Measurements from ENCODE around the gene ERI2. TPM values are rescaled to one million over a fixed set of nuclear protein-coding genes. Genes with fewer than 3 reads are reported as not detected.

The ERI2 gene
- total and polyA plus RNA-seq, 3 experiments from 2014 or later, result 2.3 to 22.2 (median 17.4) TPM

DNA sequence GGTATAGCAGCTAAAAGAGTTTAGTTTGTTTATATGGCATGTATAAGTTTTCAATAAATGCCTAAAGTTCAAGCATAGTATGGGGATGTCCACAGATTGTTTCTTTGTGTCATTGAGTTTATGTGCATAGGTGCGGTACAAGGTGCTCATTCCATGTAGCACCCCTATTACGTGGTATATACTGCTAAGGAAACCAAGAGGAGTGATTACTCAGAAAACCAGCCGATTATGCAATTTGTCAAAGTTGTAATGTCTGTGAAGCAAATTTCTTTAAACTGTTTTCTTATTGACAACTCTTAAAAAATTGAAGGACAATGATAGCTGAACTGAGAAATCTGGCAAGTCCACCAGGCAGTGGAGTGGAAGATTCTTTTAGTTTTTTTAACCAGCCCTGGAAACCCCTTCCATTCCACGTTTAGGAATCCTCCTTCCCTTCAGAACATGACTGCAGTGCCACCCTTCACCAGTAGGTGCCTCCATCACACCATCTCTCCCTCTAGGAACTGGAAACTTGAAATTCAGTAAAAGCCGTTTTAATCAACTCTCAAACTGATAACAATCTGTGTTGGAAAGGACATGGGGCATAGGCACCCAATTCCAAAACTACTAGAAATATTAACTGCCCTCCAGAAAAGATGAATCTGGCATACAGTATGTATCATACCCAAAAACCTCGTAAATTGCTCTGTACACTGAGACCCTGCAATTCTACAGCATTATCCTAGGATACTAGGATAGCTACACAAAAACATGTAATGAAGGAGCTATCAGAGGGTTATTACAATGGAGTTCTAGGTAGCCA lies 43.5 kb upstream of the ERI2 start:
- POLR2A ChIA-PET, result no interaction called here

DNA sequence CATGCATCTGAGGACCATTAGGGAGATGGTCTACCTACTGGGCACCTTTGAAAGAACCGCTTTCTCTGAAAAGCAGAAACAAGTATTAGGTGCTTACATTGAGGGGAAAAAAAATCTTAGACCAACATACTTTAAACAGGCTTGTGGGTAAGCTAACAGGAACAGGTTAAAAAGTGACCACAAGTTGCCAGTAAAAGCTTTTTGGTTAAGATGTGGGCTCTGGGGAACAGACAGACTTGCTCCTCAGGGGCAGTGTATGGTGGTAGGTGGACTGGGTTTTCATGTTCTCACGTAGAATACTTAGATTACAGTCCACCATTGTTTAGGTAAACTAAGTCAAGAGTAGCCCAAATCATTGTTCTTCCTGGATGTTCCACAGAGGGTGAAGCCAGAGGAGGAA lies 41.3 kb upstream of the ERI2 start:
- Histone ChIP-seq H3K4me3 (ENCODE audit: low read length) (no peak overlapping the region), H3K4me1 (ENCODE audit: insufficient read depth, low read length) (peaks cover 25% of the 10 kb centered on the region), H3K27me3 (ENCODE audit: insufficient read depth, low read length, poor library complexity, severe bottlenecking) (no peaks in the 10 kb centered on the region), H3K9me3 (ENCODE audit: low read length) (no peaks in the 10 kb centered on the region), H3K36me3 (ENCODE audit: insufficient read depth, low read length) (no peaks in the 10 kb centered on the region), H3K27ac (ENCODE audit: low read depth, low read length) (no peak overlapping the region)
- H3K27me3 Mint-ChIP-seq, result no peaks in the 10 kb centered on the region
- H3K4me3 Mint-ChIP-seq, result no peak overlapping the region
- H3K27ac Mint-ChIP-seq, result no peak overlapping the region
- ChIA-PET CTCF (interaction anchor here (1.6 to 4.4 kb wide), 2 partner anchors 17 to 233 kb away, joined by 4 to 22 read pairs; no protein-coding TSS in a partner anchor), POLR2A (no interaction called here)
- H3K4me1 Mint-ChIP-seq, result peaks cover 26 to 37% (median 33%) of the 10 kb centered on the region in 3 donors
- H3K9me3 Mint-ChIP-seq, result no peaks in the 10 kb centered on the region
- no peak for DNase-seq
- H3K36me3 Mint-ChIP-seq, result no peaks in the 10 kb centered on the region

More for the DNA sequence above, 43.5 kb upstream of the ERI2 start:
- Histone ChIP-seq H3K4me3 (ENCODE audit: low read length) (no peak overlapping the region), H3K27me3 (ENCODE audit: insufficient read depth, low read length, poor library complexity, severe bottlenecking) (no peaks in the 10 kb centered on the region), H3K27ac (ENCODE audit: low read depth, low read length) (no peak overlapping the region), H3K9me3 (ENCODE audit: low read length) (no peaks in the 10 kb centered on the region), H3K4me1 (ENCODE audit: insufficient read depth, low read length) (peaks cover 8% of the 10 kb centered on the region), H3K36me3 (ENCODE audit: insufficient read depth, low read length) (no peaks in the 10 kb centered on the region)
- H3K9me3 Mint-ChIP-seq, result no peaks in the 10 kb centered on the region
- H3K4me3 Mint-ChIP-seq, result no peak overlapping the region
- peak; percentile 34 to 74 (median 43) for DNase-seq
- H3K36me3 Mint-ChIP-seq, result peaks cover 0 to 2% (median 0%) of the 10 kb centered on the region in 3 donors
- H3K27me3 Mint-ChIP-seq, result no peaks in the 10 kb centered on the region
- peaks cover 12 to 19% (median 15%) of the 10 kb centered on the region in 3 donors for H3K4me1 Mint-ChIP-seq
- H3K27ac Mint-ChIP-seq, result no peak overlapping the region
- CTCF ChIA-PET, result interaction anchor here (0.6 to 4.4 kb wide), 17 partner anchors 12 to 309 kb away, joined by 3 to 22 read pairs (median 3); partner anchors contain the start of genes ERI2, LDAF1 and REXO5

DNA sequence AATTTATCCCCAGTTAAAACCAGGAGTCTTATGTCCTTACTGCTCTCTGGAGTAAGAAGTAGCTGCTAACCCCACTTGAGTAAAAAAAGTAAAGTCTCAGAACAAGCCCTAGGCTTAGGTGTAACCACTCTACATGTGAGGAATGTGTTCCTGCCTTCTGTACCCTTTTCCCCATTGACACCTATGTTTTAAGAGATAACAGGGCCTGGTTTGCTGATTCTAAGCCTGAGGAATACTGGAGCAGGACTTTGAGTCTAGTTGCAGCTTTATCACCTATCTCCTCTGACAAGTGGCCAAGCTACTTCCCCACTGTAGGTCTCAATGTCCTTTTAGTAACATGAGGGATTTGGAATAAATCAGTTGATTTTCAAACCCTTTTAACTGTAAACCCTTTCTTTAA lies 40.3 kb upstream of the ERI2 start:
- peaks cover 26 to 37% (median 33%) of the 10 kb centered on the region in 3 donors for H3K4me1 Mint-ChIP-seq
- H3K27me3 ChIP-seq (ENCODE audit: insufficient read depth, low read length, poor library complexity, severe bottlenecking), result no peaks in the 10 kb centered on the region
- H3K36me3 Mint-ChIP-seq, result no peaks in the 10 kb centered on the region

DNA sequence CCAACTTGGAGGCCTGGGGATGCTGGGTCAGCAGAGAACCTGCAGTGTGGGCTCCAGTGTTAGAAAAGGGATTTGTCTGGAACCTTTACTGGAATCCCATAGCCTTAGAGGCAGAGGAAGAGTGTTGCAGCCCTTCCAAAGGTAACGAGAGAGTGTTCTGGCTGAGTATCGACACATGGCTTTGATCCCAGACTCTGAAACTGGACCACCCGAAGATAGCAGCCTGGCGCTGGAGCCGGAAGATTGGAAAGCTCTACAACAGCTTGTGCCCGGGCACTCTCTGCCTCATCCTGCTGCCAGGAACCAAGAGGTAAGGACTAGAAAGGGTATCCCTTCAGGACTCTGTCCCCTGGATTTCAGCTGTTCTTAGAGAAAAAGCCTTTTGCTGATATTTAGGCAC lies 39.8 kb upstream of the ERI2 start:
- H3K4me3 Mint-ChIP-seq, result no peak overlapping the region
- CTCF ChIA-PET, result interaction anchor here (0.8 to 1.4 kb wide), 2 partner anchors 8 to 10 kb away, joined by 3 to 5 read pairs; no protein-coding TSS in a partner anchor
- peaks cover 25% of the 10 kb centered on the region for H3K4me1 ChIP-seq (ENCODE audit: insufficient read depth, low read length)
- no peaks in the 10 kb centered on the region for H3K36me3 ChIP-seq (ENCODE audit: insufficient read depth, low read length)
- H3K9me3 ChIP-seq (ENCODE audit: low read length), result no peaks in the 10 kb centered on the region
- peak overlapping the region in 2 of 8 donors; percentile 54 to 72 for H3K27ac Mint-ChIP-seq
- no peak overlapping the region for H3K27ac ChIP-seq (ENCODE audit: low read depth, low read length)
- no peaks in the 10 kb centered on the region for H3K36me3 Mint-ChIP-seq
- no peak for DNase-seq
- no peaks in the 10 kb centered on the region for H3K27me3 Mint-ChIP-seq
- H3K27me3 ChIP-seq (ENCODE audit: insufficient read depth, low read length, poor library complexity, severe bottlenecking), result no peaks in the 10 kb centered on the region
- POLR2A ChIA-PET, result no interaction called here
- no peaks in the 10 kb centered on the region for H3K9me3 Mint-ChIP-seq
- peaks cover 26 to 37% (median 33%) of the 10 kb centered on the region in 3 donors for H3K4me1 Mint-ChIP-seq
- H3K4me3 ChIP-seq (ENCODE audit: low read length), result no peak overlapping the region

More for the DNA sequence above, 40.3 kb upstream of the ERI2 start:
- no peak for DNase-seq
- H3K36me3 ChIP-seq (ENCODE audit: insufficient read depth, low read length), result no peaks in the 10 kb centered on the region
- no peak overlapping the region for H3K4me3 ChIP-seq (ENCODE audit: low read length)
- H3K27me3 Mint-ChIP-seq, result no peaks in the 10 kb centered on the region
- ChIA-PET POLR2A (no interaction called here), CTCF (interaction anchor here (0.7 kb wide), 1 partner anchor 124 kb away, joined by 4 read pairs; no protein-coding TSS in a partner anchor)
- H3K9me3 ChIP-seq (ENCODE audit: low read length), result no peaks in the 10 kb centered on the region
- peaks cover 25% of the 10 kb centered on the region for H3K4me1 ChIP-seq (ENCODE audit: insufficient read depth, low read length)
- H3K4me3 Mint-ChIP-seq, result no peak overlapping the region
- peak overlapping the region in 1 of 8 donors; percentile 33 for H3K27ac Mint-ChIP-seq
- H3K9me3 Mint-ChIP-seq, result no peaks in the 10 kb centered on the region
- H3K27ac ChIP-seq (ENCODE audit: low read depth, low read length), result no peak overlapping the region

DNA sequence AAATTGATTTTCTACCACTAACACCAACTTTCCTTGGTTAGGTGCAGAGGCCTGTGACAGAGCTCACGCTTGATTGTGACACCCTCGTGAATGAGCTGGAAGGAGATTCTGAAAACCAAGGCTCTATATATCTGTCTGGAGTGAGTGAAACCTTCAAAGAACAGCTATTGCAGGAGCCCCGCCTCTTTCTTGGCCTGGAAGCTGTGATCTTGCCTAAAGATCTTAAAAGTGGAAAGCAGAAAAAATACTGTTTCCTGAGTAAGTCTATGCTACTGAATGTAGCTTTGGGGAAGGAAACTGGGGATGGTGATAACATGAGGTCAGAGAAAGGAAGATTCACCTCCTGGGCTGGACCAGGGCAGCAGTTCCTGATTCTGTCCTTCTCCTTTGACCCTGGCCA lies 38.3 kb upstream of the ERI2 start:
- Histone ChIP-seq H3K27ac (ENCODE audit: low read depth, low read length) (no peak overlapping the region), H3K4me3 (ENCODE audit: low read length) (no peak overlapping the region)
- H3K36me3 Mint-ChIP-seq, result no peaks in the 10 kb centered on the region

DNA sequence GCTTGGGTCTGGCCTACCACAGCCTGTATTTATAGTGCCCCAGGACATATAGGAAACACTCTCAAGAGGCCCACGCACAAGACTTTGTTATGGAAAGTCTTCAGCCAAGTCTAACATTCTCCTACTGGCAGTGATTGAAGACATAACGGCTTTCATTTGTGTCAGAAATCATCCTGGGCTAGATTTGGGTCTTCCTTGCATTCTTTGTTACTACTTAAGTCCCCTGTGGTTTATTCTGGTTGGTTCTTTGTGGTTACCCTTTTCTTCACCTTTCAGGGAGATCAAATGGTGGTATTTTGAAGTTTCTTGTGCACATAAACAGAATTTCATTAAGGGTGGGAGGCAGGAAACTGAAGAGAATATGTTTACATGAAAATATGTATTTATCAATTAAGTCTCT lies 37.8 kb upstream of the ERI2 start:
- Mint-ChIP-seq H3K36me3 (no peaks in the 10 kb centered on the region), H3K4me1 (peaks cover 22 to 30% (median 28%) of the 10 kb centered on the region in 3 donors), H3K27ac (peak overlapping the region; percentile 62 to 98 (median 74)), H3K9me3 (no peaks in the 10 kb centered on the region), H3K4me3 (peak overlapping the region in 6 of 7 donors; percentile 36 to 67 (median 50)), H3K27me3 (no peaks in the 10 kb centered on the region)
- peak in 2 of 5 donors; percentile 29 to 40 for DNase-seq
- no peaks in the 10 kb centered on the region for H3K9me3 ChIP-seq (ENCODE audit: low read length)
- H3K4me1 ChIP-seq (ENCODE audit: insufficient read depth, low read length), result peaks cover 25% of the 10 kb centered on the region
- H3K4me3 ChIP-seq (ENCODE audit: low read length), result no peak overlapping the region
- POLR2A ChIA-PET, result no interaction called here
- no peaks in the 10 kb centered on the region for H3K36me3 ChIP-seq (ENCODE audit: insufficient read depth, low read length)
- no peaks in the 10 kb centered on the region for H3K27me3 ChIP-seq (ENCODE audit: insufficient read depth, low read length, poor library complexity, severe bottlenecking)
- CTCF ChIA-PET, result no interaction called here
- no peak overlapping the region for H3K27ac ChIP-seq (ENCODE audit: low read depth, low read length)

More for the DNA sequence above, 38.3 kb upstream of the ERI2 start:
- Histone ChIP-seq H3K9me3 (ENCODE audit: low read length) (no peaks in the 10 kb centered on the region), H3K4me1 (ENCODE audit: insufficient read depth, low read length) (peaks cover 25% of the 10 kb centered on the region), H3K36me3 (ENCODE audit: insufficient read depth, low read length) (no peaks in the 10 kb centered on the region), H3K27me3 (ENCODE audit: insufficient read depth, low read length, poor library complexity, severe bottlenecking) (no peaks in the 10 kb centered on the region)
- CTCF ChIA-PET, result interaction anchor here (1.4 kb wide), 1 partner anchor 9 kb away, joined by 5 read pairs; no protein-coding TSS in a partner anchor
- DNase-seq, result peak in 2 of 5 donors; percentile 14 to 20
- Mint-ChIP-seq H3K9me3 (no peaks in the 10 kb centered on the region), H3K4me1 (peaks cover 22 to 30% (median 28%) of the 10 kb centered on the region in 3 donors), H3K27me3 (no peaks in the 10 kb centered on the region), H3K27ac (peak overlapping the region; percentile 62 to 98 (median 74)), H3K4me3 (peak overlapping the region in 6 of 7 donors; percentile 29 to 67 (median 50))
- POLR2A ChIA-PET, result no interaction called here

DNA sequence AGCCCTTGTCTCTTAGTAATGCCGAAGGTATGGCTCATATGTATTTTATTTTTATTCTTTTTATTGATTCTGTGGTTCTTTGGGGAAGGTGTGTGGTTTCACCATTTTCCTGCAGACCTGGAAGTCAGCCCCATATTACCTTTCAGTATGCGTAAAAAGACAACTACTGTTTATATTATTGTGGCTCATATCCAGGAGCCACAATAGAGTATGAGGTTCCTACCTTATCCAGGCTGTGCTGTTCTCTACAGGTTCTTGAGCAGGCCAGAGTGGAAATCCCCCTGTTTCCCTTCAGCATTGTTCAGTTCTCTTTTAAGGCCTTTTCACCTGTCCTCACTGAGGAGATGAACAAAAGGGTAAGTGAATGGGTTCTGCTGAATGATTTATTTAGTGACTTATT lies 33.2 kb upstream of the ERI2 start:
- Histone ChIP-seq H3K36me3 (ENCODE audit: insufficient read depth, low read length) (no peaks in the 10 kb centered on the region), H3K4me3 (ENCODE audit: low read length) (no peak overlapping the region), H3K4me1 (ENCODE audit: insufficient read depth, low read length) (peaks cover 14% of the 10 kb centered on the region), H3K27me3 (ENCODE audit: insufficient read depth, low read length, poor library complexity, severe bottlenecking) (no peaks in the 10 kb centered on the region), H3K9me3 (ENCODE audit: low read length) (no peaks in the 10 kb centered on the region), H3K27ac (ENCODE audit: low read depth, low read length) (no peak overlapping the region)
- ChIA-PET POLR2A (no interaction called here), CTCF (no interaction called here)
- no peak for DNase-seq
- Mint-ChIP-seq H3K4me3 (no peak overlapping the region), H3K36me3 (peaks cover 2 to 22% (median 7%) of the 10 kb centered on the region in 3 donors), H3K27me3 (no peaks in the 10 kb centered on the region), H3K9me3 (peaks cover 6 to 25% (median 14%) of the 10 kb centered on the region in 5 donors), H3K4me1 (peaks cover 10 to 15% (median 14%) of the 10 kb centered on the region in 3 donors), H3K27ac (peak overlapping the region in 1 of 8 donors; percentile 45)

DNA sequence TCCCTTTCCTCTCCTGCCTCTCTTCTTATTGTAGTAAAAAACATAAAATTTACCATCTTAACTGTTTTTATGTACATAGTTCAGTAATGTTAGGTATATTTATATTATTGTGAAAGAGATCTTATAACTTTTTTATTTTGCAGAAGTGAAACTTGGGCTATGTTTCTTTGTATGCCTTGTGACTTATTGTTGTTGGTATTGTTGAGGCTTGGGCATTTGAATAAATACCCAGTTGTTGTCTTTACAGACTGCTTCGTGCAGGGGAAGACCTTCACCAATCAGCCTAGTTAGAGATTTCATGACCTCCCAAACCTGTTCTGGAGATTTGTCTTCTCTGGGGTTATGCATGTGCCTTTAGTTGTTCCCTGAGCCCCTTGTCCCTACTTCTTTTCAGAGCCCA lies 32.0 kb upstream of the ERI2 start:
- CTCF ChIA-PET, result interaction anchor here (1.2 kb wide), 1 partner anchor 12 kb away, joined by 4 read pairs; no protein-coding TSS in a partner anchor

More for the DNA sequence above, 32.0 kb upstream of the ERI2 start:
- Histone ChIP-seq H3K4me1 (ENCODE audit: insufficient read depth, low read length) (peaks cover 1% of the 10 kb centered on the region), H3K9me3 (ENCODE audit: low read length) (no peaks in the 10 kb centered on the region), H3K27me3 (ENCODE audit: insufficient read depth, low read length, poor library complexity, severe bottlenecking) (no peaks in the 10 kb centered on the region), H3K27ac (ENCODE audit: low read depth, low read length) (no peak overlapping the region), H3K4me3 (ENCODE audit: low read length) (no peak overlapping the region), H3K36me3 (ENCODE audit: insufficient read depth, low read length) (no peaks in the 10 kb centered on the region)
- Mint-ChIP-seq H3K27me3 (no peaks in the 10 kb centered on the region), H3K36me3 (peaks cover 3 to 23% (median 8%) of the 10 kb centered on the region in 3 donors), H3K27ac (no peak overlapping the region), H3K4me3 (no peak overlapping the region), H3K9me3 (peaks cover 7 to 26% (median 15%) of the 10 kb centered on the region in 5 donors), H3K4me1 (peaks cover 0 to 2% (median 2%) of the 10 kb centered on the region in 3 donors)
- no peak for DNase-seq
- POLR2A ChIA-PET, result no interaction called here
